ENCODE results near the gene TUBGCP5.
"Not testable (repeated sequence)": the region's sequence is repeated elsewhere in the genome, so short reads cannot be mapped to it uniquely, and the experiment has no call there.

TUBGCP5 gene

GRCh38 chr15:23039917-23040281 lies 530 bp upstream of the TUBGCP5 start:
- DNase-seq, result no peak

GRCh38 chr15:23038726-23039142 lies 635 bp downstream of the TUBGCP5 start:
- no peak for DNase-seq

- peak; percentile 15 for DNase-seq
Observed at GRCh38 chr15:23035964-23036566, 3.3 kb downstream of the TUBGCP5 start.

GRCh38 chr15:23033979-23034378 lies 5.4 kb downstream of the TUBGCP5 start:
- DNase-seq, result no peak

- DNase-seq, result no peak
Observed at GRCh38 chr15:23026218-23026617, 13.2 kb downstream of the TUBGCP5 start.

GRCh38 chr15:23022156-23022555 lies 17.2 kb downstream of the TUBGCP5 start:
- no peak for DNase-seq

- no peak for DNase-seq
Observed at GRCh38 chr15:23014394-23015000, 24.9 kb downstream of the TUBGCP5 start.

GRCh38 chr15:23013681-23014080 lies 25.7 kb downstream of the TUBGCP5 start:
- DNase-seq, result no peak

GRCh38 chr15:23012616-23013015 lies 26.8 kb downstream of the TUBGCP5 start:
- not testable (repeated sequence) for DNase-seq

- no peak for DNase-seq
Observed at GRCh38 chr15:23003736-23004135, 35.6 kb downstream of the TUBGCP5 start.

GRCh38 chr15:23002920-23003319 lies 36.4 kb downstream of the TUBGCP5 start:
- no peak for DNase-seq

GRCh38 chr15:22995795-22996194 lies 43.6 kb downstream of the TUBGCP5 start:
- no peak for DNase-seq

GRCh38 chr15:22992024-22992326 lies 47.4 kb downstream of the TUBGCP5 start:
- DNase-seq, result no peak

- no peak for DNase-seq
Observed at GRCh38 chr15:22989576-22990477, 49.5 kb downstream of the TUBGCP5 start.

- DNase-seq, result no peak
Observed at GRCh38 chr15:22988811-22989210, 50.6 kb downstream of the TUBGCP5 start.

GRCh38 chr15:22981931-22982330 lies 57.4 kb downstream of the TUBGCP5 start:
- not testable (repeated sequence) for DNase-seq

GRCh38 chr15:22981051-22981840 lies 58.1 kb downstream of the TUBGCP5 start:
- DNase-seq, result no peak

GRCh38 chr15:22980189-22981050 lies 58.9 kb downstream of the TUBGCP5 start, which contains the start of gene CYFIP1:
TSS of gene CYFIP1 (minus strand) at chr15:22980368. CDS start at chr15:22947285, 33,083 bp downstream.
- no peak for DNase-seq

- no peak for DNase-seq
Observed at GRCh38 chr15:22979238-22980188, 59.9 kb downstream of the TUBGCP5 start.

GRCh38 chr15:22978691-22979237 lies 60.6 kb downstream of the TUBGCP5 start:
- no peak for DNase-seq

GRCh38 chr15:22974745-22975144 lies 64.6 kb downstream of the TUBGCP5 start:
- no peak for DNase-seq
